ENCODE results near the gene CHST11.

- TF ChIP-seq CTCF (IDR thresholded peaks at IDR 0.05; ENCODE audit: insufficient read depth, low read length, poor library complexity, severe bottlenecking): no peak
- TF ChIP-seq EZH2phosphoT487 (conservative IDR thresholded peaks at IDR 0.05; ENCODE audit: low read length): no peak
Observed at GRCh38 chr12:104494793-104495158, 38.0 kb downstream of the CHST11 start.
